Parathyroid adenoma (tissue), 2 donors: ENCODE data around the gene SCAMP4.
A peak's percentile ranks its signal among the peaks of the same experiment; 100 is the strongest.

Source experiments
- H2AFZ ChIP-seq: fragments of 300-600 bp; sonication (generic); one replicate; pipeline ENCODE4 v1.7.0; 2017; ENCODE audit warnings: antibody characterized with exemption, mild to moderate bottlenecking
- H3K27ac ChIP-seq: fragments of 300-600 bp; sonication (generic); one replicate; pipeline ENCODE4 v1.7.0; 2017
- H3K27me3 ChIP-seq: fragments of 300-600 bp; sonication (generic); one replicate; pipeline ENCODE4 v1.7.0; 2017; ENCODE audit warnings: low read length; ENCODE audit not compliant: control insufficient read depth, insufficient read depth
- H3K36me3 ChIP-seq: fragments of 300-600 bp; sonication (generic); one replicate; pipeline ENCODE4 v1.7.0; 2017; ENCODE audit warnings: low read length; ENCODE audit not compliant: control insufficient read depth, insufficient read depth
- H3K4me1 ChIP-seq: fragments of 300-600 bp; sonication (generic); one replicate; pipeline ENCODE4 v1.7.0; 2017; ENCODE audit warnings: control low read depth
- H3K4me2 ChIP-seq: fragments of 300-600 bp; sonication (generic); one replicate; pipeline ENCODE4 v1.7.0; 2017; ENCODE audit warnings: low read length
- H3K4me3 ChIP-seq: fragments of 300-600 bp; sonication (generic); one replicate; pipeline ENCODE4 v1.7.0; 2017; ENCODE audit warnings: low read depth, low read length
- H3K79me2 ChIP-seq: fragments of 300-600 bp; sonication (generic); one replicate; pipeline ENCODE4 v1.7.0; 2017; ENCODE audit warnings: control low read depth
- H3K9ac ChIP-seq: fragments of 300-600 bp; sonication (generic); one replicate; pipeline ENCODE4 v1.7.0; 2017; ENCODE audit warnings: mild to moderate bottlenecking
- H3K9me3 ChIP-seq: fragments of 300-600 bp; sonication (generic); one replicate; pipeline ENCODE4 v1.7.0; 2017; ENCODE audit warnings: low read length; ENCODE audit not compliant: control insufficient read depth
- TF ChIP-seq, protein P1 (sequence below): fragments of 300-600 bp; sonication (generic); IDR thresholded peaks from one replicate; pipeline ENCODE4 v1.7.0; 2017; ENCODE audit warnings: antibody characterized with exemption, mild to moderate bottlenecking
- donor health status: primary hyperparathyroidism.

Gene SCAMP4

GRCh38 chr19:1932395-1932794, 27.2 kb downstream of the SCAMP4 start:
- no peak overlapping the region for H2AFZ ChIP-seq
- no peaks in the 10 kb centered on the region for H3K9me3 ChIP-seq
- no peak overlapping the region for H3K4me2 ChIP-seq
- no peaks in the 10 kb centered on the region for H3K79me2 ChIP-seq
- no peaks in the 10 kb centered on the region for H3K27me3 ChIP-seq
- H3K9ac ChIP-seq = no peak overlapping the region
- H3K27ac ChIP-seq = no peak overlapping the region
- H3K4me1 ChIP-seq = peaks cover 4% of the 10 kb centered on the region
- TF ChIP-seq, protein P1, sequence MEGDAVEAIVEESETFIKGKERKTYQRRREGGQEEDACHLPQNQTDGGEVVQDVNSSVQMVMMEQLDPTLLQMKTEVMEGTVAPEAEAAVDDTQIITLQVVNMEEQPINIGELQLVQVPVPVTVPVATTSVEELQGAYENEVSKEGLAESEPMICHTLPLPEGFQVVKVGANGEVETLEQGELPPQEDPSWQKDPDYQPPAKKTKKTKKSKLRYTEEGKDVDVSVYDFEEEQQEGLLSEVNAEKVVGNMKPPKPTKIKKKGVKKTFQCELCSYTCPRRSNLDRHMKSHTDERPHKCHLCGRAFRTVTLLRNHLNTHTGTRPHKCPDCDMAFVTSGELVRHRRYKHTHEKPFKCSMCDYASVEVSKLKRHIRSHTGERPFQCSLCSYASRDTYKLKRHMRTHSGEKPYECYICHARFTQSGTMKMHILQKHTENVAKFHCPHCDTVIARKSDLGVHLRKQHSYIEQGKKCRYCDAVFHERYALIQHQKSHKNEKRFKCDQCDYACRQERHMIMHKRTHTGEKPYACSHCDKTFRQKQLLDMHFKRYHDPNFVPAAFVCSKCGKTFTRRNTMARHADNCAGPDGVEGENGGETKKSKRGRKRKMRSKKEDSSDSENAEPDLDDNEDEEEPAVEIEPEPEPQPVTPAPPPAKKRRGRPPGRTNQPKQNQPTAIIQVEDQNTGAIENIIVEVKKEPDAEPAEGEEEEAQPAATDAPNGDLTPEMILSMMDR = no peak
- no peak overlapping the region for H3K4me3 ChIP-seq
- H3K36me3 ChIP-seq = no peaks in the 10 kb centered on the region

DNA sequence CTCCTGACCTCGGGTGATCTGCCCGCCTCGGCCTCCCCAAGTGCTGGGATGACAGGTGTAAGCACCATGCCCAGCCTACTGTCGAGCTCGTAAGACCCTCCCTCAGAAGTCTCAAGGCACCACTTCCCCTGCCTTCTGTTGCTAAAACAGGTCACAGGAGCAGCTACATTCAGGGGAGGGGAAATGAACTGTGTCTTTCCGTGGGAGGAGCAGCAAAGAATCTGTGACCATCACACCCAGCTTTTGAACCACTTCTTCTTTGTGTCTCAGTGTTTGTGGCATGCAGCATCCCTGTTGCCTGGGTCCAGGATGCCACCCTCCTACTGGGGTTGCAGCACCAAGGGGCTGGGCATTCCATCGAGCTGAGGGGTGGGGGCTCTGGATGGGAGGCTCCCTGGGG, 28.0 kb downstream of the SCAMP4 start:
- Histone ChIP-seq H3K9ac (no peak overlapping the region), H3K9me3 (no peaks in the 10 kb centered on the region), H3K27me3 (no peaks in the 10 kb centered on the region), H3K27ac (no peak overlapping the region), H3K79me2 (no peaks in the 10 kb centered on the region), H3K4me3 (no peak overlapping the region), H3K36me3 (no peaks in the 10 kb centered on the region), H3K4me2 (no peak overlapping the region), H2AFZ (no peak overlapping the region), H3K4me1 (peaks cover 4% of the 10 kb centered on the region)
- TF ChIP-seq, protein P1 = no peak

DNA sequence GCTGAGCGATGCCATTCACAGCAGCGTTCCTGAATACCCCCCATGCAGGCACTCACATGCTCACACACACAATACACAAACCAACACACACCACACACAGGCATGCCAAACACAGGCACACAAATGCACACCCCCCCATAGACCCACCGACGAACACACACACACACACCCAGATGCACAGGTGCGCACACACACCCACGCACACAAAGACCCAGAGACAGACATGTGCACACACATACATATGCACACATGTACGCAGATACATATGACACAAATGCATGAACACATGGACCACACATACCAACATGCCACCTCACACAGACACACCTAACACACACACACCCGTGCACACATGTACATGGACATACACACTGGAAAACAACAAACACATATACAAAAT, 28.7 kb downstream of the SCAMP4 start:
- Histone ChIP-seq H3K4me2 (no peak overlapping the region), H3K4me1 (peaks cover 4% of the 10 kb centered on the region), H3K79me2 (no peaks in the 10 kb centered on the region), H3K36me3 (no peaks in the 10 kb centered on the region), H3K9me3 (no peaks in the 10 kb centered on the region), H3K9ac (no peak overlapping the region), H2AFZ (no peak overlapping the region), H3K27ac (no peak overlapping the region), H3K27me3 (no peaks in the 10 kb centered on the region), H3K4me3 (no peak overlapping the region)
- TF ChIP-seq, protein P1 = no peak

- H3K9ac ChIP-seq = no peak overlapping the region
- H3K27ac ChIP-seq = no peak overlapping the region
- H3K4me2 ChIP-seq = no peak overlapping the region
- peaks cover 10% of the 10 kb centered on the region for H3K4me1 ChIP-seq
- no peaks in the 10 kb centered on the region for H3K9me3 ChIP-seq
- H3K36me3 ChIP-seq = no peaks in the 10 kb centered on the region
- TF ChIP-seq, protein P1 = no peak
- no peak overlapping the region for H3K4me3 ChIP-seq
- H2AFZ ChIP-seq = peak overlapping the region; percentile 64
- H3K79me2 ChIP-seq = no peaks in the 10 kb centered on the region
- H3K27me3 ChIP-seq = no peaks in the 10 kb centered on the region
These were observed 30.4 kb downstream of the SCAMP4 start for GRCh38 chr19:1935484-1936208.

DNA sequence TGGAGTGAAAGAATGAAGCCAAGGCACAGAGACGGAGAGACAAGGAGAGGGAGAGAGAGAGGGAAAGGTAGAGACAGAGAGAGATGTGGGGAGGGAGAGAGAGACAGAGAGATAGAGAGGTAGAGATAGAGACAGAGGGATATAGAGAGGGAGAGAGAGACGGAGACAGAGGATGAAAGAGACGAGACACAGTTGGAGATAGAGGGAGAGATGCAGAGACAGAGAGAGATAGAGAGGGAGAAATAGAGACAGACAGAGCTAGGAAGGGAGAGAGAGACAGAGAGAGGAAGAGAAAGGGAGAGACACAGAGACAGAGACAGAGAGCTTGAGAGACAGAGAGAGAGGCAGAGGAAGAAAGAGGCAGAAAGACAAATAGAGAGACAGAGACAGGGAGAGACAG, 31.2 kb downstream of the SCAMP4 start:
- Histone ChIP-seq H3K27me3 (no peaks in the 10 kb centered on the region), H3K36me3 (no peaks in the 10 kb centered on the region), H3K27ac (no peak overlapping the region), H3K9ac (no peak overlapping the region), H3K9me3 (no peaks in the 10 kb centered on the region), H2AFZ (no peak overlapping the region), H3K4me3 (no peak overlapping the region), H3K79me2 (no peaks in the 10 kb centered on the region), H3K4me1 (peaks cover 10% of the 10 kb centered on the region), H3K4me2 (no peak overlapping the region)
- TF ChIP-seq, protein P1 = no peak
